H9 (cell line): ENCODE data around the gene SCGB1A1. TPM values are rescaled to one million over a fixed set of nuclear protein-coding genes. Genes with fewer than 3 reads are reported as not detected.

Experiments used
- DNase-seq: peaks from one replicate; pipeline ENCODE4 v3.0.0-alpha.2; 2017
- H2AFZ ChIP-seq: one replicate; pipeline ENCODE4 v1.6.1; 2013; ENCODE audit warnings: mild to moderate bottlenecking, low read length, control low read depth, moderate library complexity
- H2AK5ac ChIP-seq: 2 replicates; pipeline ENCODE4 v1.6.1; 2013; ENCODE audit warnings: low read length, control low read depth, mixed read lengths; ENCODE audit not compliant: insufficient read length
- H2BK120ac ChIP-seq: one replicate; pipeline ENCODE4 v1.6.1; 2013; ENCODE audit warnings: low read depth, mild to moderate bottlenecking, low read length, control low read depth, inconsistent platforms; ENCODE audit not compliant: poor library complexity, severe bottlenecking
- H2BK12ac ChIP-seq: 2 replicates; pipeline ENCODE4 v1.6.1; 2013; ENCODE audit warnings: low read length, control low read depth, mixed read lengths, low read depth; ENCODE audit not compliant: insufficient read length
- H2BK15ac ChIP-seq: 2 replicates; pipeline ENCODE4 v1.6.1; 2013; ENCODE audit warnings: low read depth, low read length, control low read depth
- H2BK20ac ChIP-seq: one replicate; pipeline ENCODE4 v1.6.1; 2013; ENCODE audit warnings: low read depth, mild to moderate bottlenecking, low read length, control low read depth, inconsistent platforms; ENCODE audit not compliant: poor library complexity, severe bottlenecking
- H2BK5ac ChIP-seq: 2 replicates; pipeline ENCODE4 v1.6.1; 2013; ENCODE audit warnings: low read length, control low read depth, mixed read lengths; ENCODE audit not compliant: insufficient read length
- H3K14ac ChIP-seq: 2 replicates; pipeline ENCODE4 v1.6.1; 2013; ENCODE audit warnings: low read length, control low read depth; ENCODE audit not compliant: insufficient read depth
- H3K18ac ChIP-seq: 2 replicates; pipeline ENCODE4 v1.6.1; 2013; ENCODE audit warnings: low read depth, mild to moderate bottlenecking, mixed read lengths, low read length, control low read depth; ENCODE audit not compliant: insufficient read length
- H3K23ac ChIP-seq: 2 replicates; pipeline ENCODE4 v1.6.1; 2013; ENCODE audit warnings: low read length, control low read depth, mixed read lengths, low read depth; ENCODE audit not compliant: insufficient read length
- H3K23me2 ChIP-seq: 2 replicates; pipeline ENCODE4 v1.6.1; 2013; ENCODE audit warnings: low read depth, mild to moderate bottlenecking, mixed read lengths, low read length, control low read depth; ENCODE audit not compliant: insufficient read length, poor library complexity, severe bottlenecking
- H3K27ac ChIP-seq: 2 replicates; pipeline ENCODE4 v1.5.1; 2013; ENCODE audit warnings: low read length, control low read depth, mixed read lengths, low read depth; ENCODE audit not compliant: insufficient read length
- H3K27me3 ChIP-seq: 2 replicates; pipeline ENCODE4 v1.6.1; 2013; ENCODE audit warnings: low read length, control low read depth, inconsistent platforms; ENCODE audit not compliant: insufficient read depth
- H3K4ac ChIP-seq: 2 replicates; pipeline ENCODE4 v1.6.1; 2013; ENCODE audit warnings: low read depth, mild to moderate bottlenecking, control low read depth, inconsistent platforms, low read length, moderate library complexity
- H3K4me1 ChIP-seq: 2 replicates; pipeline ENCODE4 v1.6.1; 2013; ENCODE audit warnings: low read length, control low read depth, inconsistent platforms; ENCODE audit not compliant: insufficient read depth
- H3K4me2 ChIP-seq: 2 replicates; pipeline ENCODE4 v1.6.1; 2013; ENCODE audit warnings: low read length, control low read depth, mixed read lengths; ENCODE audit not compliant: insufficient read length, insufficient read depth
- H3K56ac ChIP-seq: 2 replicates; pipeline ENCODE4 v1.6.1; 2013; ENCODE audit warnings: low read depth, mild to moderate bottlenecking, mixed read lengths, low read length, control low read depth; ENCODE audit not compliant: insufficient read length
- H3K79me1 ChIP-seq: 2 replicates; pipeline ENCODE4 v1.6.1; 2013; ENCODE audit warnings: low read depth, mild to moderate bottlenecking, moderate library complexity, low read length, control low read depth, inconsistent platforms; ENCODE audit not compliant: insufficient read depth, poor library complexity, severe bottlenecking
- H3K79me2 ChIP-seq: 2 replicates; pipeline ENCODE4 v1.6.1; 2013; ENCODE audit warnings: low read length, control low read depth, inconsistent platforms; ENCODE audit not compliant: insufficient read depth
- H3K9ac ChIP-seq: 2 replicates; pipeline ENCODE4 v1.6.1; 2013; ENCODE audit warnings: low read length, control low read depth, mixed read lengths; ENCODE audit not compliant: insufficient read length; ENCODE audit errors: extremely low read depth
- H3K9me3 ChIP-seq: one replicate; pipeline ENCODE4 v1.6.1; 2013; ENCODE audit warnings: low read depth, low read length, inconsistent platforms; ENCODE audit not compliant: control insufficient read depth
- H3T11ph ChIP-seq: one replicate; pipeline ENCODE4 v1.6.1; 2013; ENCODE audit warnings: mild to moderate bottlenecking, low read length, control low read depth, inconsistent platforms
- H4K20me1 ChIP-seq: one replicate; pipeline ENCODE4 v1.6.1; 2013; ENCODE audit not compliant: control insufficient read depth, insufficient read length, insufficient read depth
- H4K5ac ChIP-seq: 2 replicates; pipeline ENCODE4 v1.6.1; 2013; ENCODE audit warnings: low read depth, mild to moderate bottlenecking, mixed read lengths, low read length, control low read depth; ENCODE audit not compliant: insufficient read length
- H4K8ac ChIP-seq: replicated peaks from 2 replicates; pipeline ENCODE4 v1.6.1; 2013; ENCODE audit warnings: low read length, control low read depth, mixed read lengths, low read depth; ENCODE audit not compliant: insufficient read length
- H4K91ac ChIP-seq: 2 replicates; pipeline ENCODE4 v1.6.1; 2013; ENCODE audit warnings: low read depth, mild to moderate bottlenecking, moderate library complexity, mixed read lengths, low read length, control low read depth; ENCODE audit not compliant: insufficient read length
- H3K27ac Mint-ChIP-seq, 3 experiments: 2 replicates in 2 of 3; 3 replicates in 1 of 3; pipeline ENCODE4 v1.8.0; 2020 to 2021; ENCODE audit warnings: mixed read lengths in 3 of 3, mild to moderate bottlenecking in 1 of 3, moderate library complexity in 1 of 3
- H3K27me3 Mint-ChIP-seq: 2 replicates; pipeline ENCODE4 v1.8.0; 2021; ENCODE audit warnings: low read depth, mild to moderate bottlenecking, moderate library complexity, mixed read lengths
- H3K36me3 Mint-ChIP-seq, 3 experiments: 2 replicates in 2 of 3; 3 replicates in 1 of 3; pipeline ENCODE4 v1.8.0; 2020 to 2021; ENCODE audit warnings: low read depth in 3 of 3, mixed read lengths in 3 of 3; ENCODE audit not compliant: insufficient read depth in 1 of 3
- H3K4me1 Mint-ChIP-seq, 2 experiments: 2 replicates each; pipeline ENCODE4 v1.8.0; 2020; ENCODE audit warnings: mixed read lengths in 2 of 2
- H3K4me3 Mint-ChIP-seq, 2 experiments: 2 replicates in 1 of 2; 3 replicates in 1 of 2; pipeline ENCODE4 v1.8.0; 2020 to 2021; ENCODE audit warnings: mild to moderate bottlenecking in 2 of 2, mixed read lengths in 2 of 2, moderate library complexity in 1 of 2
- H3K9me3 Mint-ChIP-seq, 2 experiments: 2 replicates in 1 of 2; 3 replicates in 1 of 2; pipeline ENCODE4 v1.8.0; 2020; ENCODE audit warnings: mild to moderate bottlenecking in 2 of 2, mixed read lengths in 2 of 2, moderate library complexity in 1 of 2
- CTCF ChIP-seq: fragments of 200-600 bp; sonication (generic); conservative IDR thresholded peaks from 3 replicates; pipeline ENCODE4 v1.8.0; 2021; ENCODE audit warnings: antibody characterized with exemption, mild to moderate bottlenecking
- WGBS: extraction: QIAGEN DNeasy Blood & Tissue Kit; methylation state at CpG from one replicate; pipeline ENCODE4 v1.1.7; 2013; ENCODE audit warnings: missing lambda C conversion rate, low lambda C conversion rate, mixed read lengths; ENCODE audit not compliant: insufficient read length; ENCODE audit errors: extremely low coverage; 5-methylcytosine and 5-hydroxymethylcytosine counted together
- total RNA-seq: library from RNA; stranded (reverse); gene quantifications from 2 replicates; pipeline ENCODE4 v1.2.1, GENCODE V29; 2021

The SCGB1A1 gene
- total RNA-seq, 1 experiment from 2014 or later = not detected

DNA sequence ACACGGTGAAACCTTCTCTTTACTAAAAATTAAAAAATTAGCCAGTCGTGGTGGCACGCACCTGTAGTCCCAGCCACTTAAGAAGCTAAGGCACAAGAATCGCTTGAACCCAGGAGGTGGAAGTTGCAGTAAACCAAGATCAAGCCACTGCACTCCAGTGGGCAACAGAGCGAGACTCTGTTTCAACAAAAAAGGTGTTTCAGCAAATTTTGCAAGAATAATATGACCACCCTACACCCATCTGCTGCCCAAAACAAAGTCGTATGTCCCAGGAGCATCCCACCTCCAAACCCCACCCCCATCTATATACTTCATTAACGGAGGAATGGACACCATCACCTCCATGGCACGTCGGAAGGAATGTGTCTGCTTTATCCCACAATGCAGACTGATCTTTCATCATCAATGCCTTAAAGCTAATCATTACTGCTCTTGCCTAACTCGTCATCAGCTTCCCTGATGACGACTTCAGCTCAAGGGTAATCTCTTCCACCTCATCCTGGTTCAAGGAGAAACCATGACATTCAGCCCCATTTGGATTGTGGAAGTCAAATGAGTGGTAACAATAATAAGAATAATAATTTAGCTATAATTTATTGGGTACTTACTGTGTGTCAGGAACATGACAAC is 34.1 kb downstream of the SCGB1A1 start:
- Mint-ChIP-seq H3K4me3 (no peak overlapping the region), H3K36me3 (peaks cover 0 to 7% (median 3%) of the 10 kb centered on the region in 3 experiments; a peak in 2 of 7 replicates), H3K4me1 (peaks cover 11 to 17% of the 10 kb centered on the region in 2 experiments), H3K27ac (no peak overlapping the region), H3K9me3 (peaks cover 5 to 10% of the 10 kb centered on the region in 2 experiments), H3K27me3 (peaks cover 15% of the 10 kb centered on the region)
- Histone ChIP-seq H4K5ac (no peak overlapping the region), H3K27ac (no peak overlapping the region), H2AFZ (no peak overlapping the region), H4K20me1 (no peaks in the 10 kb centered on the region), H4K8ac (no peak overlapping the region), H3K4me1 (peaks cover 3% of the 10 kb centered on the region; the same call in 1 of the 2 replicates), H2BK12ac (no peak overlapping the region), H3K23me2 (no peaks in the 10 kb centered on the region), H3K4me2 (no peak overlapping the region), H2BK5ac (no peak overlapping the region), H3K18ac (no peak overlapping the region), H3K14ac (no peak overlapping the region), H3K27me3 (no peaks in the 10 kb centered on the region), H3K23ac (no peak overlapping the region), H3K4ac (no peak overlapping the region), H3K9ac (no peak overlapping the region), H3T11ph (no peak overlapping the region), H3K79me2 (no peaks in the 10 kb centered on the region), H2BK20ac (no peak overlapping the region), H3K79me1 (no peaks in the 10 kb centered on the region), H3K56ac (no peak overlapping the region), H4K91ac (no peak overlapping the region), H2BK15ac (no peak overlapping the region), H2AK5ac (no peak overlapping the region), H3K9me3 (no peaks in the 10 kb centered on the region), H2BK120ac (no peak overlapping the region)
- TF ChIP-seq CTCF = no peak
- WGBS = no CpG with 5 or more reads among the region's 11 CpGs
- DNase-seq = no peak
